Measurements from ENCODE around the gene MACC1. TPM values are rescaled to one million over a fixed set of nuclear protein-coding genes. Genes with fewer than 3 reads are reported as not detected.
"Not testable (repeated sequence)": the region's sequence is repeated elsewhere in the genome, so short reads cannot be mapped to it uniquely, and the experiment has no call there.

MACC1 gene
- total RNA-seq, 2 donors from 2014 or later: not detected

- DNase-seq (ENCODE audit: low spot score in 2 of 2) (no peak), ATAC-seq (peak; percentile 40 to 61)
- Mint-ChIP-seq H3K27ac (no peak overlapping the region), H3K9me3 (no peaks in the 10 kb centered on the region), H3K36me3 (no peaks in the 10 kb centered on the region)
Measured at GRCh38 chr7:20199015-20199737, 18.0 kb downstream of the MACC1 start.

- no peaks in the 10 kb centered on the region for H3K36me3 Mint-ChIP-seq
- H3K9me3 Mint-ChIP-seq: no peaks in the 10 kb centered on the region
- ATAC-seq: no peak
- no peak for DNase-seq (ENCODE audit: low spot score in 2 of 2)
- no peak overlapping the region for H3K27ac Mint-ChIP-seq
Measured at GRCh38 chr7:20198260-20198659, 18.9 kb downstream of the MACC1 start.

DNA sequence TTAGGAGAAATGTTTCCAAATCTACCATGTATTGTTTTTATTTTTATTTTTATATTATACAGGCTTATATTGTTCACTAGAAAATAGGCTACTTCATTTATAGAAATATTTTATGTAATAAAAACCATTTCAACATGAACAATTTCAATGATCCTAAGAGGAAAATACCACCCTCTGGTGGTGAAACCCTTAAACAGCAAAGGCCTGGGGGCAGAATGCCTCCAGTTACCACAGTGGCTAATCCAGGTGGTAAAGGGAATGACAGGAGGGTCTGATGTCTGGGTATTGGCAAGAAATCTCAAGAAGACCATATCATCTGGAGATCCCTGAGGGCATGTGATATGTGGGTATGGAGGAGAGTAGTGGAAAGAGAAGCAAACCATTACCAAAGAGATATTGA, 19.3 kb downstream of the MACC1 start:
- DNase-seq (ENCODE audit: low spot score in 2 of 2) (no peak), ATAC-seq (no peak)
- Mint-ChIP-seq H3K36me3 (no peaks in the 10 kb centered on the region), H3K9me3 (no peaks in the 10 kb centered on the region), H3K27ac (no peak overlapping the region)

DNA sequence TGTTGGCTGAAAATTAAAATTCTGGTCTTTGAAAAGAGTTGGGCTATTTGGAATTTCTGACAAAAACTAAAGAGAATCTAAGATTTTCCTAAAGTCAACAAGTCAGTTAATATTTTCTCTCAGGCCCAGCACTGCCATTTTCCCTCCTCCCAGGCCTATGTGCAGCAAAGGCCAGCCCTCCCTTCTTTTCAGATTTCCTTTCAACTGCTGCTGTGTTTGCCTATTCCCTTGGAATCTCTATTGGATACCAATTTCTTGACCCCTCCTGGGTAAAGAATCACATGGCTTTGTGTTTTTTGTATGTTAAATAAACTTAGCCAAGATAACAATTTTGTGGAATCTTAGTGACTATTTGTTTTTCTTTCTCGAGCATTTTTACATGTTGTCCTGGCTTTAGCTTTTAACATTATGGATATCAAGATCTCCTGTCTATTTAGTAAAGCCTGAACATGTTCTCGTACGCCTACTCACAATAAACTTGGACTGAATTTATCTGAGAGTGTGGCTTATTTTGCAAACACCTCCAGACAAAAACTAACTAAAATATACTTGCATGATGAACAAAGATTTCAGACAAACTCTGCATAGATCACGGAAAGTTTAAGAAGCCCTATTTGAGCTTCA, 19.9 kb downstream of the MACC1 start:
- Mint-ChIP-seq H3K36me3 (no peaks in the 10 kb centered on the region), H3K27ac (no peak overlapping the region), H3K9me3 (no peaks in the 10 kb centered on the region)
- no peak for DNase-seq (ENCODE audit: low spot score in 2 of 2)
- ATAC-seq: no peak

DNA sequence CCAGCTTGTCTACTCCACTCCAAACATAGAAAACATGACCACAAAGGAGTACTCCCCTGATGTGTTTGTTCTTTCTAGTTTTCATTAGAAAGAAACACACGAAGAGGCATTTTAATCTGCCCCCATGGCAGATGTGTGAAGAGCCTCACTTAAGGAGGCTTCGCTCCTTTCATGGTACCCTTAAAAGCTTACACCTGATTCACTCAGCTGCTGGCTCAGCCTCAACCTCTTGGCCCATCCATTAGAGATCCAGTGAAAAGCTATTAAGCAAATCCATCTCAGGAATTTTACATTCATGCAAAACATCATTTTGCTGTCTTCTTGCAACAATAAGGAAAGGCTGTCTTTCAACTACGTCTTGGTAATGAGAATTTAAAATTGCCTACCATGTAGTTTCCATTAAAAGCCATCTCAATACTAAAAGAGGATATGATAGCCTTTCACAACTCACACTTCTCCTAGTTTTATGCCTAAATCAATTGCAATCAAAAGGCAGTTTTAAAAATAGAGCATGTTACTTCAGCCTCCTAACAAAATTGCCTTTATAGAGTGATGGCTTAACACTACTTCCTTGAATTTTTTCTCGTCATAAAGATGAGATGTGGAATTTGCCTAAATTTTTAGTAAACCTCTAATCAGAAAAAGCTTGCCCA, 22.7 kb downstream of the MACC1 start:
- Mint-ChIP-seq H3K36me3 (no peaks in the 10 kb centered on the region), H3K9me3 (peaks cover 4 to 10% of the 10 kb centered on the region in 2 donors), H3K27ac (no peak overlapping the region)
- DNase-seq (ENCODE audit: low spot score in 2 of 2) (no peak), ATAC-seq (no peak)

GRCh38 chr7:20193873-20194272, 23.3 kb downstream of the MACC1 start:
- H3K27ac Mint-ChIP-seq: no peak overlapping the region
- H3K9me3 Mint-ChIP-seq: peaks cover 6 to 14% of the 10 kb centered on the region in 2 donors
- no peaks in the 10 kb centered on the region for H3K36me3 Mint-ChIP-seq
- ATAC-seq (no peak), DNase-seq (ENCODE audit: low spot score in 2 of 2) (no peak)

GRCh38 chr7:20193242-20193777, 23.9 kb downstream of the MACC1 start:
- Mint-ChIP-seq H3K9me3 (peaks cover 11 to 17% of the 10 kb centered on the region in 2 donors), H3K36me3 (no peaks in the 10 kb centered on the region), H3K27ac (no peak overlapping the region)
- DNase-seq (ENCODE audit: low spot score in 2 of 2) (no peak), ATAC-seq (no peak)

DNA sequence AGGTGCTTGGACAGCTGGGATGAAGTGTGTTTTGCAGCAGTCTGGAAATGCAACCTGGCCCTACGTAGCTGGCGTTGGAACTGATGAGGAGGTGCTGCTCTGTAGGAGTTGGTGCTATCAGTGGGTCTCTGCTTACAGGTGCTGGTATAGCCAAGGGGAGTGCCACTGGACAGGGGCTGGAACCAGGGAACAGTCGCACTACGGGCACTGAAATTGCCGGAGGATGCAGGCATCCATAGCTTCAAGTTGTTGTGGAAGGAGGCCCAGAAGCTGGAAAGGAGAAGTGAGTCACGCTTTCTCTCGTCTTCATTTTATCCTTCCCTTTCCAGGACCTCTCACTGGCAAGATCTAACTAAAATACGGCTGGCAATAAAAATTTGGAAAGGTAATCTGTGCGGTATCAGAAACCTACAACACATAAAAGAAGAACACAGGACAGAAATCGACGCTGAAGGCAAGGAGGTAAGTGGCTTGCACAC, 25.8 kb downstream of the MACC1 start:
- peaks cover 11 to 17% of the 10 kb centered on the region in 2 donors for H3K9me3 Mint-ChIP-seq
- DNase-seq (ENCODE audit: low spot score in 2 of 2) (no peak), ATAC-seq (no peak)
- H3K27ac Mint-ChIP-seq: no peak overlapping the region
- no peaks in the 10 kb centered on the region for H3K36me3 Mint-ChIP-seq

DNA sequence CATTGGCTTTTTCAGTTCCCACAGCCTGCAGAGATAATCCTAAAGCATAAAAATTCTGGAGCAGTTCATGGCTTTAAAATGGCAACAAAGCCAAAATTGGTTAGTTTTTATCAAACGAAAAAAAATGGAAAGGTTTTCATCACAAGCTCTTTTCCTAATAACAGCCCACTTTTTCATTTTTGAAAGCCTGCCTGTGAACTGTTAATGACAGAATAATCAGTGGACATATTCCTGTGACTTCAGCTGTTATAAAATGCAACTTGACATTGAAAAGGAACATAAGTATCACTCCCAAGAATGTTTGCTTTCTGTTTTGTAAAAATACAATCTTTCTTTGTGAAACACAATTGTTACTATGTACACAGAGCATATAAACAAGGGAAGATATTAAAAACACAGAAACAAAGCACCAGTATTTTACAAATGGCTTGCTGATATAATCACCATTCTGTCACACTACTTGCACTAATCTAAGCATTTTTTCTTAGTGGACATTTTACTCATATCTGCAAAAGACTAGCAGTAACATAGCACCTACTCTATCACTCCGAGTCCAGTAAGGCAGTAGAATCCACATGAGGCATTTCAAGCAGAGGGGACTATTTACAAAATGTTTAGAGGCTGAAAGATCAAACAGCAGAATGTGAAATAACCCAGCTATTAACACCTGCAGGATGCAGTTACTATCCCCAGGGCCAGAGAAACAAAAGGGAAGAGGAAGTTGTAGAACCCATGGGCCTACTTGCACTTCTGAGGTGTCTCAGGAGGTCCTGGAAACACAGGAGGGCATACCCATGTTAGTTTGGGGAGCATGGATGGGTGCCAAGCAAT, 26.4 kb downstream of the MACC1 start:
- no peaks in the 10 kb centered on the region for H3K36me3 Mint-ChIP-seq
- H3K9me3 Mint-ChIP-seq: peaks cover 11 to 17% of the 10 kb centered on the region in 2 donors
- no peak for DNase-seq (ENCODE audit: low spot score in 2 of 2)
- no peak for ATAC-seq
- H3K27ac Mint-ChIP-seq: no peak overlapping the region

DNA sequence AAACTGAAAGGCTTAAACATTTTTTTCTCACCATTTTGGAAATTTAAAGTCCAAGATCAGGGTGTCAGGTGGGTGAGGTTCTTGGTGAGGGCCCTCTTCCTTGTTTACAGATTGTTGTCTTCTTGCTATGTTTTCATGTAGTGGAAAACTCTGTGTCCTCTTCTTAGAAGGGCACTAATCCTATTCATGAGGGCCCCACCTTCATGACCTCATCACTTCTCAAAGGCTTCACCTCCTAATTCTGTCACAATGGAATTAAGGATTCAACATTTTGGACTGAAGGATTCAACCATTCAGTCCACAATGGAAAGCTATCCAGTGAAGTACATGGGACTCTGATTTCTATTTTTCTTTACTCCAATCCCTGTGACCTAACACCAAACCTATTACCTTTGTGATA, 27.3 kb downstream of the MACC1 start:
- Mint-ChIP-seq H3K27ac (no peak overlapping the region), H3K36me3 (no peaks in the 10 kb centered on the region), H3K9me3 (peaks cover 11 to 17% of the 10 kb centered on the region in 2 donors)
- ATAC-seq (no peak), DNase-seq (ENCODE audit: low spot score in 2 of 2) (no peak)

- no peak for DNase-seq (ENCODE audit: low spot score in 2 of 2)
- peaks cover 11 to 17% of the 10 kb centered on the region in 2 donors for H3K9me3 Mint-ChIP-seq
- H3K36me3 Mint-ChIP-seq: no peaks in the 10 kb centered on the region
- no peak overlapping the region for H3K27ac Mint-ChIP-seq
- ATAC-seq: no peak
Measured at GRCh38 chr7:20188567-20188966, 28.6 kb downstream of the MACC1 start.

GRCh38 chr7:20187850-20188249, 29.3 kb downstream of the MACC1 start:
- not testable (repeated sequence) for ATAC-seq; DNase-seq (ENCODE audit: low spot score in 2 of 2); H3K36me3 Mint-ChIP-seq; H3K27ac Mint-ChIP-seq
- peaks cover 11 to 17% of the 10 kb centered on the region in 2 donors for H3K9me3 Mint-ChIP-seq

DNA sequence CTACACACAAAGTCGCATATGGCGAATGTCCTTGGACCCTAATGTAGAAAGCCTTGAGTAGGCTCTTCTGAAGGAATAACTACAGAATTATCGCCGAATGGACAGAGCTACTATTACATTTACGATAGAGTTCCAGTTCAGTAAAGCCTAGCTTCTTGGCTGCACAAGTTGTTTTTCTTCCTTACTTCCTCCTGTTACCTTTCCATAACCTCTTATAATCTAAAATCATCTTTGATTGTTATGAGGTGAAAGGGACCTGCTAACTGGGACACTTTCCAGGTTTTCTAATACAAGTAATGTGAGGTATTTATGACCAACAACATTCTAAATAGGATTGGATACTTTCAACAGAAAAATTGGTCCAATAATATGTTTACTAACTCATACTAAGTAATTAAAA, 31.2 kb downstream of the MACC1 start:
- ATAC-seq (no peak), DNase-seq (ENCODE audit: low spot score in 2 of 2) (no peak)
- Mint-ChIP-seq H3K9me3 (peaks cover 11 to 15% of the 10 kb centered on the region in 2 donors), H3K36me3 (no peaks in the 10 kb centered on the region), H3K27ac (no peak overlapping the region)

- H3K9me3 Mint-ChIP-seq: no peaks in the 10 kb centered on the region
- ATAC-seq (no peak), DNase-seq (ENCODE audit: low spot score in 2 of 2) (no peak)
- H3K36me3 Mint-ChIP-seq: peaks cover 0 to 5% of the 10 kb centered on the region in 2 donors
- no peak overlapping the region for H3K27ac Mint-ChIP-seq
Measured at GRCh38 chr7:20183086-20183485, 34.1 kb downstream of the MACC1 start.

- no peak for ATAC-seq
- H3K9me3 Mint-ChIP-seq: no peaks in the 10 kb centered on the region
- no peak overlapping the region for H3K27ac Mint-ChIP-seq
- no peak for DNase-seq (ENCODE audit: low spot score in 2 of 2)
- H3K36me3 Mint-ChIP-seq: peaks cover 0 to 5% of the 10 kb centered on the region in 2 donors
Measured at GRCh38 chr7:20176578-20177242, 40.5 kb downstream of the MACC1 start.

DNA sequence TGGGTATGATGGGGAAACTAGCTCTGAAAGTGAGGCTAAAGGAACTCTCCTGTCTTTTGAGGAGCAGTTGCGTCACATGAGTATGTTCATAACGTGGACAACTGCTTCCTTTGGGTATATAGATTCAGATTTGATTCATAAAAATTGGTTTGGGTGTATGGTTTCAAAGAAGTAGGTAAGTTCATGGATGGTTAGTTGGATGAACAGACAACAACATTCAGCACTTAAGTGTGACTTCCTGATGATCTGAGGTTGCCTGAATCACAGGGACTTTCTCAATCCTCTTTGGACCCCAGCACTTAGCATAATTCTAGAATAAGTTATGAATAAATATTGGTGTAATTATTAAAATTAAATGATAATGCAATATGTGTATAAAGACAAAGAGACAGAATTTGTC, 43.4 kb downstream of the MACC1 start:
- DNase-seq (ENCODE audit: low spot score in 2 of 2): no peak
- Mint-ChIP-seq H3K9me3 (no peaks in the 10 kb centered on the region), H3K27ac (no peak overlapping the region), H3K36me3 (no peaks in the 10 kb centered on the region)
- ATAC-seq: no peak

Data from activated naive CD4-positive, alpha-beta T cell treated with anti-CD3 and anti-CD28 coated beads, Interleukin-2, amount 50 U/mL, for 72 hours (primary cell).